ENCODE results near the gene TMEM161B. TPM values are rescaled to one million over a fixed set of nuclear protein-coding genes. Genes with fewer than 3 reads are reported as not detected.
"Not testable (repeated sequence)": the region's sequence is repeated elsewhere in the genome, so short reads cannot be mapped to it uniquely, and the experiment has no call there.

TMEM161B gene
- total RNA-seq, 4 donors from 2014 or later = 7.6 to 16.2 (median 10.1) TPM

DNA sequence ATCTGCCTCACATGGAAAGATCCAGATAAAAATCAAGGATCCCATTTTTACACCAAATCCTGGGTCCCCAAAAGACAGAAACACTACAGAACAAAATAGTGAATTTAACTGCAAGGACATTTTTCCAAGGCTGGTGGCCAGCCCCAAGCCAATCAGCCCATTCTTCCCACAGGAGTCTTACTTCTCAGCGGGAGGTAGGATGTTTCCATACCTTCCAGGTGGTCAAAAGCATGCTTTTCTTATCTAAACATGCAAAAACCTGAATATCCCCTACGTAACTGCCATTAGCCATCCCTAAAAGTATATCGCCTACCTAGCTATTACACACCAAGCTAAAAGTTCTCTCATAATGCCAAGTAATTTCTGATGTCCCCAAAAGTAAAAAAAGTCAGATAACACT is 20.6 kb downstream of the TMEM161B start:
- intact Hi-C loops (cut with DNase I) = no loop called here
- H3K27me3 ChIP-seq = no peaks in the 10 kb centered on the region
- DNase-seq (ENCODE audit: extremely low spot score) = no peak
- WGBS = 100% methylated on average over 3 of the region's 3 CpGs
- no peaks in the 10 kb centered on the region for H3K36me3 ChIP-seq
- H3K27ac ChIP-seq (replicated peaks in 1 of 4) = no peak overlapping the region
- TF ChIP-seq, protein P1, sequence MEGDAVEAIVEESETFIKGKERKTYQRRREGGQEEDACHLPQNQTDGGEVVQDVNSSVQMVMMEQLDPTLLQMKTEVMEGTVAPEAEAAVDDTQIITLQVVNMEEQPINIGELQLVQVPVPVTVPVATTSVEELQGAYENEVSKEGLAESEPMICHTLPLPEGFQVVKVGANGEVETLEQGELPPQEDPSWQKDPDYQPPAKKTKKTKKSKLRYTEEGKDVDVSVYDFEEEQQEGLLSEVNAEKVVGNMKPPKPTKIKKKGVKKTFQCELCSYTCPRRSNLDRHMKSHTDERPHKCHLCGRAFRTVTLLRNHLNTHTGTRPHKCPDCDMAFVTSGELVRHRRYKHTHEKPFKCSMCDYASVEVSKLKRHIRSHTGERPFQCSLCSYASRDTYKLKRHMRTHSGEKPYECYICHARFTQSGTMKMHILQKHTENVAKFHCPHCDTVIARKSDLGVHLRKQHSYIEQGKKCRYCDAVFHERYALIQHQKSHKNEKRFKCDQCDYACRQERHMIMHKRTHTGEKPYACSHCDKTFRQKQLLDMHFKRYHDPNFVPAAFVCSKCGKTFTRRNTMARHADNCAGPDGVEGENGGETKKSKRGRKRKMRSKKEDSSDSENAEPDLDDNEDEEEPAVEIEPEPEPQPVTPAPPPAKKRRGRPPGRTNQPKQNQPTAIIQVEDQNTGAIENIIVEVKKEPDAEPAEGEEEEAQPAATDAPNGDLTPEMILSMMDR (IDR thresholded peaks at IDR 0.05) = no peak
- TF ChIP-seq POLR2AphosphoS5 (IDR thresholded peaks at IDR 0.05) (no peak), EP300 (IDR thresholded peaks at IDR 0.05) (no peak), POLR2A (IDR thresholded peaks at IDR 0.05; ENCODE audit: low read depth) (no peak)
- no peak overlapping the region for H3K4me3 ChIP-seq
- peaks cover 0 to 19% (median 1%) of the 10 kb centered on the region in 4 donors for H3K4me1 ChIP-seq
- H3K9me3 ChIP-seq = no peaks in the 10 kb centered on the region

DNA sequence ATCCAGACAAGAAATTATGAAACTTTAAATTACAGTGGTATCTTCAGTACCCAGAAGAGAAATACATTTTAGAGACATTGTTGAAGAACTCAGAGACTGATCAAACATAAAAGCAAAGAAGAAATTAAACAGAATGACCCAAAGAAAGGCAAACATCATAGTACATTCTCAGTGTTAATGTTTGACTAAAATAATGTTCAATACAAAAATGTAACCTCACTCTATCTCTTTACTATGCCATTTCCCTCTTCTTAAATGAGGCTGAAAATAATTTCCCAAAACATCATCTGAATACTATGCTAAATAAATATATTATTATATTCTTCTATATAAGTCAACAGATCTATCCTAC is 22.8 kb downstream of the TMEM161B start:
- TF ChIP-seq POLR2A (IDR thresholded peaks at IDR 0.05; ENCODE audit: low read depth) (no peak), EP300 (IDR thresholded peaks at IDR 0.05) (no peak), POLR2AphosphoS5 (IDR thresholded peaks at IDR 0.05) (no peak)
- TF ChIP-seq, protein P1 (IDR thresholded peaks at IDR 0.05) = no peak
- no peaks in the 10 kb centered on the region for H3K9me3 ChIP-seq
- no peak for DNase-seq (ENCODE audit: extremely low spot score)
- no peak overlapping the region for H3K27ac ChIP-seq (replicated peaks in 1 of 4)
- no peaks in the 10 kb centered on the region for H3K27me3 ChIP-seq
- H3K4me1 ChIP-seq = peaks cover 0 to 19% (median 1%) of the 10 kb centered on the region in 4 donors
- intact Hi-C loops (cut with DNase I) = no loop called here
- H3K36me3 ChIP-seq = no peaks in the 10 kb centered on the region
- no peak overlapping the region for H3K4me3 ChIP-seq

DNA sequence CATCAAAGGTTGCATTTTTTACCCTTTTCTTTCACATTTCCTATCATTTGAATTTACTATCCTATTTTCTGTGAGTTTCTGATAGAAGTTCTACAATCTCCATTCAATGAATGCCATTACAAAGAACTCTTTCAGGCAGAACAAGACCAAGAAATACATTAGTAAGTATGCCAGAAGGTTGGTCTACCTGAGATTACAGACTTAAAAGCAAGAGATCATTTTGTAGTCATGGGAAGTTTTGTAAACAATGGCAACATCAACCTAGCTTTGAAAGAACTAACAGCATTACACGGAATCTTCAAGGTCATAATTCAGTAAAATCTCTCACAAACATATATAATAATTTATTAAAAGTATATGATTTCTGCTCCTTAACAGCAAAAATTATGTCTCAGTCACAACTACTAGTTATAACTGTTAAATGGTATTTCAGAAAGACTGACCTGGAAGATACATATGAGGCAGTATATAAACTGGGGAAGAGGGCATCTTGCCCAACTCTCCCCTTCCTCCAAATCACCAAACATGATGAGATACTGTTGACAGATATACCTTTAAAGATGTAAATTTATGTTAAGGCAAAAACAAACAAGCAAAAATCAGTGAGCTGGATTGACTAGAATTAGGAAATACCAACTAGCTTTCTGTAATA is 23.3 kb downstream of the TMEM161B start:
- intact Hi-C loops (cut with DNase I) = no loop called here
- no peak for TF ChIP-seq EP300 (IDR thresholded peaks at IDR 0.05)
- TF ChIP-seq, protein P1 (IDR thresholded peaks at IDR 0.05) = no peak
- no peak for TF ChIP-seq POLR2A (IDR thresholded peaks at IDR 0.05; ENCODE audit: low read depth)
- TF ChIP-seq POLR2AphosphoS5 (IDR thresholded peaks at IDR 0.05) = no peak
- WGBS = 89% methylated on average over 1 of the region's 1 CpG

DNA sequence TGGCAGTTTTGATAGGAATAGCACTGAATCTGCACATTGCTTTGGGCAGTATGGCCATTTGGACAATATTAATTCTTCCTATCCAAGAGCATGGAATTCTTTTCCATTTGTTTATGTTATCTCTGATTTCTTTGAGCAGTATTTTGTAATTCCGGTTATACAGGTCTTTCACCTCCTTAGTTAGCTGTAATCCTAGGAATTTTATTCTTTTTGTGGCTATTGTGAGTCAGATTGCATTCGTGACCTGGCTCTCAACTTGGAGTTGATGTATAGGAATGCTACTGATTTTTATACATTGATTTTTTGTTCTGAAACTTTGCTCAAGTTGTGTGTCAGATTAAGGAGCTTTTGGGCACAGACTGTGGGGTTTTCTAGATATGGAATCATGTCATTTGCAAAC is 24.0 kb downstream of the TMEM161B start:
- intact Hi-C loops (cut with DNase I) = no loop called here
- H3K27ac ChIP-seq (replicated peaks in 1 of 4) = no peak overlapping the region
- no peak for DNase-seq (ENCODE audit: extremely low spot score)
- TF ChIP-seq, protein P1 (IDR thresholded peaks at IDR 0.05) = no peak
- TF ChIP-seq POLR2A (IDR thresholded peaks at IDR 0.05; ENCODE audit: low read depth) (no peak), POLR2AphosphoS5 (IDR thresholded peaks at IDR 0.05) (no peak), EP300 (IDR thresholded peaks at IDR 0.05) (no peak)
- peaks cover 0 to 5% (median 0%) of the 10 kb centered on the region in 4 donors for H3K36me3 ChIP-seq
- H3K9me3 ChIP-seq = no peaks in the 10 kb centered on the region
- 93% methylated on average over 2 of the region's 2 CpGs for WGBS
- no peak overlapping the region for H3K4me3 ChIP-seq
- no peaks in the 10 kb centered on the region for H3K27me3 ChIP-seq
- peaks cover 0 to 9% (median 1%) of the 10 kb centered on the region in 4 donors for H3K4me1 ChIP-seq

More for the DNA sequence above, 23.3 kb downstream of the TMEM161B start:
- peaks cover 0 to 16% (median 1%) of the 10 kb centered on the region in 4 donors for H3K4me1 ChIP-seq
- no peaks in the 10 kb centered on the region for H3K36me3 ChIP-seq
- H3K27me3 ChIP-seq = no peaks in the 10 kb centered on the region
- DNase-seq (ENCODE audit: extremely low spot score) = no peak
- H3K4me3 ChIP-seq = no peak overlapping the region
- no peaks in the 10 kb centered on the region for H3K9me3 ChIP-seq
- H3K27ac ChIP-seq (replicated peaks in 1 of 4) = no peak overlapping the region

DNA sequence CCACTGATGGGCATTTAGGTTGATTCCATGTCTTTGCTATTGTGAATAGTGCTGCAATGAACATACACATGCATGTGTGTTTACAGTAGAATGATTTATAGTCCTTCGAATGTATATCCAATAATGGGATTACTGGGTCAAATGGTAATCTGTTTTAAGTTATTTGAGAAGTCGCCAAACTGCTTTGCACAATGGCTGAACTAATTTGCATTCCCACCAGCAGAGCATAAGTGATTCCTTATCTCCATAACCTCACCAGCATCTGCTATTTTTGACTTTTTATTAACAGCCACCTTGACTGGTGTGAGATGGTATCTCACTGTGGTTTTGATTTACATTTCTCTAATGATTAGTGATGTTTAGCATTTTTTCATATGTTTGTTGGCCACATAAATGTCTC is 25.2 kb downstream of the TMEM161B start:
- H3K9me3 ChIP-seq; H3K27ac ChIP-seq (replicated peaks in 1 of 4); H3K27me3 ChIP-seq; H3K4me3 ChIP-seq; DNase-seq (ENCODE audit: extremely low spot score); intact Hi-C loops (cut with DNase I); H3K36me3 ChIP-seq; H3K4me1 ChIP-seq: not testable (repeated sequence)
- WGBS = 81% methylated on average over 2 of the region's 2 CpGs
